GM13977 (cell line): ENCODE measurements around the gene PHPT1.

Experiments
- DNase-seq: peaks from one replicate; pipeline ENCODE4 v3.0.0; 2012; ENCODE audit warnings: low spot score
- CTCF ChIP-seq: IDR thresholded peaks from 2 replicates; pipeline ENCODE4 v1.5.1; 2012; ENCODE audit warnings: mild to moderate bottlenecking, control low read depth; ENCODE audit not compliant: insufficient read depth; ENCODE audit errors: extremely low read depth, missing control alignments
- in situ Hi-C: fragments of 300-500 bp; cut with MboI; formaldehyde crosslinking; loops from one replicate; pipeline ENCODE4 v1.12.0; 2022; ENCODE audit warnings: low sequenced_read_pairs, low pct_unique_long_range_greater_than_20kb, mixed read lengths, inconsistent platforms; ENCODE audit not compliant: unreplicated experiment

PHPT1 gene

GRCh38 chr9:136825295-136826187 is 23.7 kb upstream of the PHPT1 start:
- no peak for DNase-seq
- TF ChIP-seq CTCF: no peak
- in situ Hi-C loops: no loop called here

GRCh38 chr9:136826188-136826541 is 23.0 kb upstream of the PHPT1 start:
- TF ChIP-seq CTCF: no peak
- in situ Hi-C loops: no loop called here
- DNase-seq: no peak

GRCh38 chr9:136826703-136827582 is 22.3 kb upstream of the PHPT1 start:
- no peak for DNase-seq
- in situ Hi-C loops: no loop called here

GRCh38 chr9:136827794-136828473 is 21.3 kb upstream of the PHPT1 start:
- DNase-seq: no peak
- in situ Hi-C loops: no loop called here
- TF ChIP-seq CTCF: no peak

More at GRCh38 chr9:136826703-136827582, 22.3 kb upstream of the PHPT1 start:
- no peak for TF ChIP-seq CTCF

GRCh38 chr9:136828474-136829140 is 20.6 kb upstream of the PHPT1 start:
- in situ Hi-C loops: no loop called here
- TF ChIP-seq CTCF: no peak
- DNase-seq: no peak

- DNase-seq: no peak
- TF ChIP-seq CTCF: no peak
- in situ Hi-C loops: no loop called here
These were observed 19.8 kb upstream of the PHPT1 start for GRCh38 chr9:136829412-136829811.
